ENCODE measurements around the gene TMEM203. TPM values are rescaled to one million over a fixed set of nuclear protein-coding genes. Genes with fewer than 3 reads are reported as not detected.
A peak's percentile ranks its signal among the peaks of the same experiment; 100 is the strongest.

The TMEM203 gene
- total and polyA plus RNA-seq, 10 of the 15 experiments (the other 5 are each of a cell fraction or from before 2014, with no cell fraction given), result 7.2 to 68.1 (median 33.8) TPM

- peak; percentile 48 for TF ChIP-seq PBX3 (IDR thresholded peaks at IDR 0.05; ENCODE audit: insufficient replicate concordance, low read depth, low read length)
- TF ChIP-seq BCLAF1 (IDR thresholded peaks at IDR 0.05), result no peak
- TF ChIP-seq RBBP5 (conservative IDR thresholded peaks at IDR 0.05), result no peak
- no peak for TF ChIP-seq ATF7 (IDR thresholded peaks at IDR 0.05; ENCODE audit: low read depth)
- TF ChIP-seq NFIC (IDR thresholded peaks at IDR 0.05; ENCODE audit: low read depth, low read length), result no peak
- TF ChIP-seq CHD2 (IDR thresholded peaks at IDR 0.05; ENCODE audit: borderline replicate concordance, low read depth, low read length), result peak; percentile 95
- TF ChIP-seq NKRF (conservative IDR thresholded peaks at IDR 0.05), result peak; percentile 92
- peak; percentile 92 for TF ChIP-seq PAX5 (IDR thresholded peaks at IDR 0.05; ENCODE audit: borderline replicate concordance, low read depth, low read length)
- TF ChIP-seq E2F4 (IDR thresholded peaks at IDR 0.05; ENCODE audit: low read depth, low read length), result peak; percentile 14; the same call in 1 of the 2 replicates
- TF ChIP-seq ATF3 (IDR thresholded peaks at IDR 0.05; ENCODE audit: borderline replicate concordance, extremely low read depth, low read depth, low read length), result no peak
- no peak for TF ChIP-seq E2F8 (IDR thresholded peaks at IDR 0.05; ENCODE audit: low read depth, partially characterized antibody)
- no peak for TF ChIP-seq SMAD1 (IDR thresholded peaks at IDR 0.05; ENCODE audit: low read depth, partially characterized antibody)
- no peak for TF ChIP-seq RUNX3 (IDR thresholded peaks at IDR 0.05; ENCODE audit: low read length)
- peak; percentile 84; the same call in 1 of the 2 replicates for TF ChIP-seq POLR2AphosphoS5 (IDR thresholded peaks at IDR 0.05; ENCODE audit: low read length)
- peak; percentile 87 for TF ChIP-seq TAF1 (IDR thresholded peaks at IDR 0.05; ENCODE audit: borderline replicate concordance, low read depth, low read length)
- TF ChIP-seq FOXK2 (IDR thresholded peaks at IDR 0.05), result no peak
- no peak for TF ChIP-seq KDM1A (IDR thresholded peaks at IDR 0.05; ENCODE audit: borderline replicate concordance)
- TF ChIP-seq SMC3 (IDR thresholded peaks at IDR 0.05; ENCODE audit: borderline replicate concordance, low read length), result no peak
Observed at GRCh38 chr9:137200311-137201204, 4.9 kb downstream of the TMEM203 start, which contains the start of gene TPRN (continued).

All from GM12878 (cell line).